ENCODE measurements around the gene PCDHB2.
"Not testable (repeated sequence)": the region's sequence is repeated elsewhere in the genome, so short reads cannot be mapped to it uniquely, and the experiment has no call there.

Gene PCDHB2

DNA sequence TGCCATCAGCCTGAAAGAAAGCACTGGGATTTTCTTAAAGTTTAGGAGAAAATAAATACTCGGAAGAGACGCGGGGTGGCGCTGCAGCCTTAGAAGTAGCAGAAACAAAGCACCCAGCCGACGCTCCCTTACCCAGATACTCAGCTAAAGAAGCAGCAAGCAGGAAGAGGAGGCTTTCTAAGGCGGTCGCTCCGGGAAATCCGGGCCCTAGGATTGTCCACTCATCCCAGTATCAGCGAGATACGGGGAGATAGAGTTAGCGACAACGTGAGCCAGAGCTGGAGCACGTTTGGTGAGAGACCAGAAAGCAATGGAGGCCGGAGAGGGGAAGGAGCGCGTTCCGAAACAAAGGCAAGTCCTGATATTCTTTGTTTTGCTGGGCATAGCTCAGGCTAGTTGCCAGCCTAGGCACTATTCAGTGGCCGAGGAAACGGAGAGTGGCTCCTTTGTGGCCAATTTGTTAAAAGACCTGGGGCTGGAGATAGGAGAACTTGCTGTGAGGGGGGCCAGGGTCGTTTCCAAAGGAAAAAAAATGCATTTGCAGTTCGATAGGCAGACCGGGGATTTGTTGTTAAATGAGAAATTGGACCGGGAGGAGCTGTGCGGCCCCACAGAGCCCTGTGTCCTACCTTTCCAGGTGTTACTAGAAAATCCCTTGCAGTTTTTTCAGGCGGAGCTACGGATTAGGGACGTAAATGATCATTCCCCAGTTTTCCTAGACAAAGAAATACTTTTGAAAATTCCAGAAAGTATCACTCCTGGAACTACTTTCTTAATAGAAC lies at the start of gene PCDHB2:
Gene PCDHB2 (plus strand): TSS at position 135 of the 782 bp plus-strand sequence. CDS start 176 bp downstream, at position 311.
- DNase-seq = peak in 5 of 14 donors; percentile 6 to 40 (median 33)

DNA sequence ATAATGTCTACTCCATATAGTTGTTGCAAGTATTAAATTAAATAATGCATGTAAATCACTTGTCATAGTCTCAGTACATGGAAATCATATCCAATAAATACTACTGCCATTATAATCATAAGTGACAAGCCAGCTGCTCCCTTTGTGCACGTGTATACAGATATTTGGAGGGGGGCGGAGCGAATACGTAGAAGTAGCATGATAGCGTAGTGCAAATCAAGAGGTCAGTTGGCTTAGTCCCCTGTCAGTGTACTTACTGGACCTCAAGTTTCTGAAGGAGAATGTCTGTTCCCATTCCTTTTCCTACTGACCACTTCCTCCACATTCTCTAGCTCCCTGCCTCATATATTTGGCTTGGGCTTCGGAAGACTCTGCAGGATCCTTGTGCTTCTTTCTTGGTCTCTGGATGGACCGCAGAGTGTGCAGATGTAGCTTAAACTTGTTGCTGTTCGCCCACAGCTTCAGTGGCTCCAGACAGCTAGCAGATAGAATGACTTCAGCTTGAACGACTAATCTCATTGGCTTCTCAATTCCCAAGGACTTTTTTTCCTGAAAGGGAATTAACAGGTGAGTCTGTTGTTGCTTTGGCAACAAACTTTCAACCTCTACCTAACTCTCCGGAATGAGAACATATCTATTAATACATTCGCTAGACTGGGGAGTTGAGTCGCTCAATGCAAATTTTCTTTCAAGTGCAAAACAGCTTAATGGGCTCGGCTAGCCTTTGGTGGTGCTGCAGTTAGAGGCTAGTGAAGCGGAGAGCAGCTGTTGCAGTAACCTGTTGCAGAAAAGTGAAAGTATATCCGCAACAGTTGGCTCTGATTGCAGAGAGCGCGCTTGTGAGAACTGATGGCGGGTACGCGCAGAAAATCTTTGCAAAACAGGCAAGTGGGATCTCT lies 43.5 kb upstream of the PCDHB2 start, which contains the start of gene PCDHB1:
Gene PCDHB1 (plus strand): TSS at position 753 of the 899 bp plus-strand sequence. CDS start 97 bp downstream, at position 850.
- DNase-seq = no peak

DNA sequence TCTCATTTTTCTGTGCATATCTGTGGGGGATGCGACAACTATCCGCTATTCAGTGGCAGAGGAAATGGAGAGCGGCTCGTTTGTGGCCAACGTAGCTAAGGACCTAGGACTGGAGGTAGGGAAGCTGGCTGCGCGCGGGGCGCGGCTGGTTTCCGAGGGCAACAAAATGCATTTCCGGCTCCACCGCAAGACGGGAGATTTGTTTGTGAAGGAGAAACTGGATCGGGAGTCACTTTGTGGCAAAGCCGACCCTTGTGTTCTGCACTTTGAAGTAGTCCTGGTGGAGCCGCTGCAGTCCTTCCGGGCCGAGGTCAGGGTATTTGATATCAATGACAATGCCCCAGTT lies 42.9 kb upstream of the PCDHB2 start:
- DNase-seq = peak in 1 of 14 donors; percentile 1

GRCh38 chr5:141077826-141078225 lies 16.6 kb upstream of the PCDHB2 start:
- no peak for DNase-seq

DNA sequence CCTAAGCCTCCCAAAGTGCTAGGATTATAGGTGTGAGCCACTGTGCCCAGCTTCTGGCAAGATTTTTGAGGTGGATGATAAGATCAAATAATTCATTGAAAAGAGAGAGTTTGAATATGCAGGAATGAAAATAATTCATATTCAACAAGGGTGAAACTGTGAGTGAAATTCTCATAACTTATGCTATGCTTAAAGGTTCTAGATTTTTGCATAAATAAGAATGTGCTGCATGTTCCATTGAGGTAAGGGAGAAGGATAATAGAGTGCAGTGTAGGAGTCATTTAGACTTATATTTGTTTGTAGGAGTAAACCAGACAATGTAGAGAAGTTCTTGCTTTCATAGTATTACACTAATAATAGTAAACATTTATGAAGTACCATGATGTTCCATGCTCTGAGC lies 12.2 kb upstream of the PCDHB2 start:
- no peak for DNase-seq

DNA sequence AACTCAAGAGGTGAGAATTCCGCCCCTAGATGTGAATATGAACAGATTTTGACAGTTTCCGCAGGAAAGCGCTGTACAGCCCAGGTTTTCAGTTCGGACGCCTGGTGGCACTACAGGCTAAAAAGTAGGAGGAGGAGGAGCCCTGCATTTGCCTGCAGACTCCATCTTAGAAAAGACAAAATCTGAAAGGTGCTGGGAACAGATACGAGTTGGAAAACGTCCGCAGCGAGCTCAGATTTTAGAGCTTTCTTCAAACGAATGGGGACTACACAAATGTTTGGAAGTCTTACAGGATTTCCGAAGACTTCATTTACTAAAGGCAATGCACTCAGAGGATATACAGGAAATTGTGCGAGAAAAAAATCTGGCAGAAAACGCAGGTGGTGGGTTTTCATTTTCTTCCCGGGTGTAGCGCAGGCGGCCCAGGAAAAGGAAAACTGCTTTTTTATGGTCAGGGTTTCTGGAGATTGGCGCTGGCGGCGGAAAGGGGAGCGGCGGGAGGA lies 9.9 kb upstream of the PCDHB2 start:
- DNase-seq = peak in 9 of 14 donors; percentile 3 to 39 (median 14)

GRCh38 chr5:141095263-141095641 lies 837 bp downstream of the PCDHB2 start:
- no peak for DNase-seq

- DNase-seq = not testable (repeated sequence)
These were observed 1.8 kb downstream of the PCDHB2 start for GRCh38 chr5:141096181-141096580.

GRCh38 chr5:141096586-141096985 lies 2.2 kb downstream of the PCDHB2 start:
- not testable (repeated sequence) for DNase-seq

DNA sequence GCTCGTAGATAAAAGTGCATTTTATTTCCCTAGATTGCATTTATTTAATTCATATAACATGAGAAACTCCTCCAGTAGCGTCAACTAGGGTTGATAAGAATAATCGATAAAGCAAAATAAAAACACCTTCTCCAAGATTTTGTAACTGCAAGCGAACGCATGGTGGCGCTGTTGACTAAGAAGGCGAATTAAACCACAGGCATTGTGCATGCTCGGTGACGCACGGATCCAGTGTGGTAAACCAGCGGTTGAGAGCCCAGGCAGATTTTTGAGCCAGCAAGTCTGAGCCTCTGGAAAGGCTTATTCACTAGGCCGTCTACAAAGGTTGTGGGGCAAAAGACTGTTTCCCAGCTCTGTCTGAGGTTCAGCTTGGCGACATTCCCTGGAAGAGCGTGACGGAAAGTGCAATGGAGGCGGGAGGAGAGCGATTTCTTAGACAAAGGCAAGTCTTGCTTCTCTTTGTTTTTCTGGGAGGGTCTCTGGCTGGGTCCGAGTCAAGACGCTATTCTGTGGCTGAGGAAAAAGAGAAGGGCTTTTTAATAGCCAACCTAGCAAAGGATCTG lies 5.9 kb downstream of the PCDHB2 start, which contains the start of gene PCDHB3:
Gene PCDHB3 (plus strand): TSS at position 231 of the 563 bp plus-strand sequence. CDS start 177 bp downstream, at position 408.
- peak in 3 of 14 donors; percentile 2 to 12 (median 2) for DNase-seq

DNA sequence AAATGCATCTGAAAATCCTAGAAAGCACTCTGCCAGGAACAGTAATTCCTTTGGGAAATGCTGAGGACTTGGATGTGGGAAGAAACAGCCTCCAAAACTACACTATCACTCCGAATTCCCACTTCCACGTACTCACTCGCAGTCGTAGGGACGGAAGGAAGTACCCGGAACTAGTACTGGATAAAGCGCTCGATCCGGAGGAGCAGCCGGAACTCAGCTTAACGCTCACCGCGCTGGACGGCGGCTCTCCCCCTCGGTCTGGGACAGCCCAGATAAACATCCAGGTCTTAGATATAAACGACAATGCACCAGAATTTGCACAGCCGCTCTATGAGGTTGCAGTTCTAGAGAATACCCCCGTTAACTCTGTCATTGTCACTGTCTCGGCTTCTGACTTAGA lies 6.6 kb downstream of the PCDHB2 start:
- DNase-seq = no peak

- DNase-seq = not testable (repeated sequence)
These were observed 7.7 kb downstream of the PCDHB2 start for GRCh38 chr5:141102070-141102469.

- not testable (repeated sequence) for DNase-seq
These were observed 8.1 kb downstream of the PCDHB2 start for GRCh38 chr5:141102471-141102870.

- no peak for DNase-seq
These were observed 10.9 kb downstream of the PCDHB2 start for GRCh38 chr5:141105350-141105749.

DNA sequence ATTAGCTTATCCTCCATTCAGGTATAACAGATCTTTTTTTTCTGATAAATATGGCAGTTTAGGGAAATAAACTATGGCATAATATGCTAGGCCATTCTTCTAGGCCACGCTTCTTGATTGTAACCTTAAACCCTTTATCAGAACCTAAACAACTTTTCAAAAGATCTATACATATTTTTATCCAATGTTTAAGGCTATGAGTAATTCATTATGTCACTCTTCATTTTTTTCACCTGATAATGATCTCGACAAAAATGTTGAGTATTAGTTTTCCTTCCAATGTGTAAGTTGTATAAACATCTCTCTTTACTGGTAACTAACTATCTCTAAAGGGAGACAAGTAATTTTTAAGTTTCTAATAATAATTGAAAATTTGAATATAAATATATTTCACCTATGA lies 24.8 kb downstream of the PCDHB2 start:
- DNase-seq = no peak

GRCh38 chr5:141121563-141121962 lies 27.1 kb downstream of the PCDHB2 start, which contains the start of gene PCDHB4:
TSS of gene PCDHB4 (plus strand) at chr5:141121818. CDS start at chr5:141121999, 181 bp downstream.
- peak in 3 of 14 donors; percentile 7 to 22 (median 9) for DNase-seq

DNA sequence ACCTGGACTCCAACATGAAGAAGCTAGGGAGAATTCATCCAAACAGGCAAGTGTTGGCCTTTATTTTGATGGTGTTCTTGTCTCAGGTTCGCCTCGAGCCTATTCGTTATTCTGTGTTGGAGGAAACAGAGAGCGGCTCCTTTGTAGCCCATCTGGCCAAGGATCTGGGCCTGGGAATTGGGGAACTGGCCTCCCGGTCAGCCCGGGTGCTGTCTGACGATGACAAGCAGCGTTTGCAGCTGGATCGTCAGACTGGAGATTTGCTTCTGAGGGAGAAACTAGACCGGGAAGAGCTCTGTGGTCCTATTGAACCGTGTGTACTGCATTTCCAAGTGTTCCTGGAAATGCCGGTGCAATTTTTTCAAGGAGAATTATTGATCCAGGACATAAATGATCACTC lies 27.6 kb downstream of the PCDHB2 start:
- no peak for DNase-seq

DNA sequence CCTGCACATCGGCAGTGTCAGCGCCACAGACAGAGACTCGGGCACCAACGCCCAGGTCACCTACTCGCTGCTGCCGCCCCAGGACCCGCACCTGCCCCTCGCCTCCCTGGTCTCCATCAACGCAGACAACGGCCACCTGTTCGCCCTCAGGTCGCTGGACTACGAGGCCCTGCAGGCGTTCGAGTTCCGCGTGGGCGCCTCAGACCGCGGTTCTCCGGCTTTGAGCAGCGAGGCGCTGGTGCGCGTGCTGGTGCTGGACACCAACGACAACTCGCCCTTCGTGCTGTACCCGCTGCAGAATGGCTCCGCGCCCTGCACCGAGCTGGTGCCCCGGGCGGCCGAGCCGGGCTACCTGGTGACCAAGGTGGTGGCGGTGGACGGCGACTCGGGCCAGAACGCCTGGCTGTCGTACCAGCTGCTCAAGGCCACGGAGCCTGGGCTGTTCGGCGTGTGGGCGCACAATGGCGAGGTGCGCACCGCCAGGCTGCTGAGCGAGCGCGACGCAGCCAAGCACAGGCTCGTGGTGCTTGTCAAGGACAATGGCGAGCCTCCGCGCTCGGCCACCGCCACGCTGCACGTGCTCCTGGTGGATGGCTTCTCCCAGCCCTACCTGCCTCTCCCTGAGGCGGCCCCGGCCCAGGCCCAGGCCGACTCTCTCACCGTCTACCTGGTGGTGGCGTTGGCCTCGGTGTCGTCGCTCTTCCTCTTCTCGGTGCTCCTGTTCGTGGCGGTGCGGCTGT lies 29.2 kb downstream of the PCDHB2 start:
- DNase-seq = not testable (repeated sequence)

GRCh38 chr5:141127305-141127704 lies 32.9 kb downstream of the PCDHB2 start:
- no peak for DNase-seq

- DNase-seq = peak in 3 of 14 donors; percentile 6 to 15 (median 13)
These were observed 40.8 kb downstream of the PCDHB2 start, which contains the start of gene PCDHB5 for GRCh38 chr5:141135030-141135717. TSS of gene PCDHB5 (plus strand) at chr5:141135206. CDS start at chr5:141135435, 229 bp downstream.

Data from C1 segment of cervical spinal cord (tissue), 14 donors.